Caco-2 (cell line): ENCODE measurements around the gene NBPF3. TPM values are rescaled to one million over a fixed set of nuclear protein-coding genes. Genes with fewer than 3 reads are reported as not detected.

Source experiments
- BruUV-seq: library from RNA; stranded (reverse); fragments of 400-500 nt; replicated peaks from 2 replicates; lab custom pipeline; 2021; lab: Mats Ljungman, UMichigan
- CTCF ChIA-PET: fragments of 300-600 bp; sonication (Branson Sonifier 250); formaldehyde crosslinking; loops from one replicate; lab custom pipeline; 2022; ENCODE audit warnings: antibody characterized with exemption; lab: Charles Lee
- POLR2A ChIA-PET: fragments of 300-600 bp; sonication (Branson Sonifier 250); formaldehyde crosslinking; loops from one replicate; lab custom pipeline; 2022; ENCODE audit warnings: antibody characterized with exemption; lab: Charles Lee
- DNase-seq, 2 experiments: peaks; one replicate each; pipeline versions ENCODE4 v3.0.0 to v3.0.0-alpha.2; 2020 to 2022
- H3K27me3 ChIP-seq: replicated peaks from 2 replicates; pipeline ENCODE4 v1.6.0; 2011; ENCODE audit warnings: low read length; ENCODE audit not compliant: control insufficient read depth, insufficient read depth
- H3K36me3 ChIP-seq: 2 replicates; pipeline ENCODE4 v1.5.1; 2011; ENCODE audit warnings: low read length; ENCODE audit not compliant: control insufficient read depth, insufficient read depth
- H3K4me1 ChIP-seq: fragments of 250-450 bp; sonication (Bioruptor Pico); 2 replicates; pipeline ENCODE4 v1.5.1; 2020; ENCODE audit warnings: mild to moderate bottlenecking
- H3K4me3 ChIP-seq: 2 replicates; pipeline ENCODE4 v1.5.1; 2011; ENCODE audit warnings: low read depth, mild to moderate bottlenecking, control low read depth, low read length
- H3K9me3 ChIP-seq: fragments of 250-450 bp; sonication (Bioruptor Pico); 2 replicates; pipeline ENCODE4 v1.5.1; 2020; ENCODE audit warnings: mild to moderate bottlenecking, moderate library complexity
- H3K27ac Mint-ChIP-seq: one replicate; pipeline ENCODE4 v1.8.0; 2022; ENCODE audit warnings: mixed read lengths; ENCODE audit not compliant: unreplicated experiment
- H3K27me3 Mint-ChIP-seq: one replicate; pipeline ENCODE4 v1.8.0; 2022; ENCODE audit warnings: mixed read lengths; ENCODE audit not compliant: insufficient read depth, unreplicated experiment
- H3K36me3 Mint-ChIP-seq: one replicate; pipeline ENCODE4 v1.8.0; 2022; ENCODE audit warnings: mild to moderate bottlenecking, mixed read lengths; ENCODE audit not compliant: insufficient read depth, unreplicated experiment
- H3K4me1 Mint-ChIP-seq: one replicate; pipeline ENCODE4 v1.8.0; 2022; ENCODE audit warnings: low read depth, mixed read lengths; ENCODE audit not compliant: unreplicated experiment
- H3K4me3 Mint-ChIP-seq: one replicate; pipeline ENCODE4 v1.8.0; 2022; ENCODE audit warnings: mild to moderate bottlenecking, moderate library complexity, mixed read lengths; ENCODE audit not compliant: unreplicated experiment
- H3K9me3 Mint-ChIP-seq: one replicate; pipeline ENCODE4 v1.8.0; 2022; ENCODE audit warnings: mixed read lengths; ENCODE audit not compliant: unreplicated experiment
- CTCF ChIP-seq, 2 experiments: fragments of 200-600 bp in 1 of 2; IDR thresholded peaks; 1 replicate in 1 of 2; 2 replicates in 1 of 2; pipeline versions ENCODE4 v1.5.1 to v1.8.0; 2011 to 2022; ENCODE audit warnings: antibody characterized with exemption in 1 of 2, control low read depth in 1 of 2, inconsistent platforms in 1 of 2, low read depth in 1 of 2, low read length in 1 of 2, mild to moderate bottlenecking in 1 of 2, moderate library complexity in 1 of 2; ENCODE audit not compliant: insufficient read depth in 1 of 2, severe bottlenecking in 1 of 2, unreplicated experiment in 1 of 2
- intact Hi-C: fragments of 100-400 bp; cut with micrococcal nuclease; formaldehyde crosslinking; loops from one replicate; pipeline ENCODE4 v1.10.0; 2022; ENCODE audit not compliant: unreplicated experiment
- total RNA-seq: library from RNA; stranded (reverse); gene quantifications from 2 replicates; pipeline ENCODE4 v1.2.3, GENCODE V29; 2022

Gene NBPF3
- total RNA-seq, 1 experiment from 2014 or later = 14.9 TPM

- no peak overlapping the region for H3K4me3 Mint-ChIP-seq
Measured at GRCh38 chr1:21507511-21508270, 67.8 kb downstream of the NBPF3 start.

GRCh38 chr1:21508580-21509350 lies 68.8 kb downstream of the NBPF3 start:
- H3K36me3 ChIP-seq = no peaks in the 10 kb centered on the region
- H3K36me3 Mint-ChIP-seq = no peaks in the 10 kb centered on the region
- no peaks in the 10 kb centered on the region for H3K9me3 Mint-ChIP-seq
- intact Hi-C loops = loop anchor here (2.0 kb wide), 2 partner anchors 26 to 66 kb away; no protein-coding TSS in a partner anchor
- no peaks in the 10 kb centered on the region for H3K27me3 Mint-ChIP-seq
- peaks cover 7% of the 10 kb centered on the region for H3K4me1 Mint-ChIP-seq
- no TSS peak for BruUV-seq
- CTCF ChIA-PET = interaction anchor here (1.0 kb wide), 2 partner anchors 27 to 138 kb away, joined by 3 to 4 read pairs; no protein-coding TSS in a partner anchor
- TF ChIP-seq CTCF (IDR thresholded peaks at IDR 0.05; ENCODE audit: insufficient read depth in 1 of 2, low read depth in 1 of 2, low read length in 1 of 2, severe bottlenecking in 1 of 2, unreplicated experiment in 1 of 2) = peak; percentile 60 to 62
- peak; percentile 50 to 86 for DNase-seq
- no peaks in the 10 kb centered on the region for H3K27me3 ChIP-seq
- H3K4me3 ChIP-seq = peak overlapping the region; percentile 25; the same call in 1 of the 2 replicates
- H3K27ac Mint-ChIP-seq = peak overlapping the region; percentile 22
- POLR2A ChIA-PET = interaction anchor here (0.6 kb wide), 1 partner anchor 22 kb away, joined by 6 read pairs; no protein-coding TSS in a partner anchor
- peak overlapping the region; percentile 63 for H3K4me3 Mint-ChIP-seq
- peaks cover 5% of the 10 kb centered on the region; the same call in 1 of the 2 replicates for H3K4me1 ChIP-seq
- H3K9me3 ChIP-seq = no peaks in the 10 kb centered on the region

More at GRCh38 chr1:21507511-21508270, 67.8 kb downstream of the NBPF3 start:
- no peak for DNase-seq
- Histone ChIP-seq H3K27me3 (no peaks in the 10 kb centered on the region), H3K9me3 (no peaks in the 10 kb centered on the region), H3K4me1 (peaks cover 5% of the 10 kb centered on the region; the same call in 1 of the 2 replicates), H3K4me3 (no peak overlapping the region), H3K36me3 (no peaks in the 10 kb centered on the region)
- ChIA-PET POLR2A (no interaction called here), CTCF (no interaction called here)
- Mint-ChIP-seq H3K4me1 (peaks cover 7% of the 10 kb centered on the region), H3K27me3 (no peaks in the 10 kb centered on the region), H3K27ac (no peak overlapping the region), H3K9me3 (no peaks in the 10 kb centered on the region), H3K36me3 (no peaks in the 10 kb centered on the region)
- intact Hi-C loops = loop anchor here (2.0 kb wide), 2 partner anchors 27 to 67 kb away; no protein-coding TSS in a partner anchor
- no TSS peak for BruUV-seq
- no peak for TF ChIP-seq CTCF (IDR thresholded peaks at IDR 0.05; ENCODE audit: insufficient read depth in 1 of 2, low read depth in 1 of 2, low read length in 1 of 2, severe bottlenecking in 1 of 2, unreplicated experiment in 1 of 2)
